ENCODE data around the gene KCNB1. TPM values are rescaled to one million over a fixed set of nuclear protein-coding genes. Genes with fewer than 3 reads are reported as not detected.
"Not testable (repeated sequence)": the region's sequence is repeated elsewhere in the genome, so short reads cannot be mapped to it uniquely, and the experiment has no call there.

The KCNB1 gene
- total RNA-seq, 1 donor from 2014 or later = under 0.01 TPM

GRCh38 chr20:49328790-49329189 is 153.7 kb downstream of the KCNB1 start:
- no peak for DNase-seq (ENCODE audit: low read depth, low spot score)

GRCh38 chr20:49326026-49326425 is 156.4 kb downstream of the KCNB1 start:
- no peak for DNase-seq (ENCODE audit: low read depth, low spot score)

- no peak for DNase-seq (ENCODE audit: low read depth, low spot score)
Measured at GRCh38 chr20:49324306-49324705, 158.2 kb downstream of the KCNB1 start.

GRCh38 chr20:49323622-49324238 is 158.7 kb downstream of the KCNB1 start:
- peak; percentile 92 for DNase-seq (ENCODE audit: low read depth, low spot score)

- DNase-seq (ENCODE audit: low read depth, low spot score) = no peak
Measured at GRCh38 chr20:49320460-49320859, 162.0 kb downstream of the KCNB1 start.

GRCh38 chr20:49319208-49319809 is 163.2 kb downstream of the KCNB1 start:
- no peak for DNase-seq (ENCODE audit: low read depth, low spot score)

- no peak for DNase-seq (ENCODE audit: low read depth, low spot score)
Measured at GRCh38 chr20:49318430-49319207, 163.8 kb downstream of the KCNB1 start.

- no peak for DNase-seq (ENCODE audit: low read depth, low spot score)
Measured at GRCh38 chr20:49318091-49318429, 164.4 kb downstream of the KCNB1 start.

- no peak for DNase-seq (ENCODE audit: low read depth, low spot score)
Measured at GRCh38 chr20:49316704-49317103, 165.8 kb downstream of the KCNB1 start.

- DNase-seq (ENCODE audit: low read depth, low spot score) = no peak
Measured at GRCh38 chr20:49315580-49315979, 166.9 kb downstream of the KCNB1 start.

GRCh38 chr20:49314052-49314451 is 168.4 kb downstream of the KCNB1 start:
- DNase-seq (ENCODE audit: low read depth, low spot score) = not testable (repeated sequence)

Other genes with a start within 250 kb of the KCNB1 start
- gene ZNFX1, start 204.6 kb downstream of the KCNB1 start, total RNA-seq = 36.1 and 45.3 TPM in 2 replicates
- gene PTGIS, start 85.5 kb upstream of the KCNB1 start, total RNA-seq = 1.8 and 8.1 TPM in 2 replicates
- 55.8 and 75.4 TPM in 2 replicates for gene B4GALT5, start 231.2 kb upstream of the KCNB1 start, total RNA-seq

Measured in pulmonary artery endothelial cell (primary cell).